ENCODE data around the gene MRPL4. TPM values are rescaled to one million over a fixed set of nuclear protein-coding genes. Genes with fewer than 3 reads are reported as not detected.

MRPL4 gene
- total RNA-seq, 1 experiment from 2014 or later: 112 TPM

DNA sequence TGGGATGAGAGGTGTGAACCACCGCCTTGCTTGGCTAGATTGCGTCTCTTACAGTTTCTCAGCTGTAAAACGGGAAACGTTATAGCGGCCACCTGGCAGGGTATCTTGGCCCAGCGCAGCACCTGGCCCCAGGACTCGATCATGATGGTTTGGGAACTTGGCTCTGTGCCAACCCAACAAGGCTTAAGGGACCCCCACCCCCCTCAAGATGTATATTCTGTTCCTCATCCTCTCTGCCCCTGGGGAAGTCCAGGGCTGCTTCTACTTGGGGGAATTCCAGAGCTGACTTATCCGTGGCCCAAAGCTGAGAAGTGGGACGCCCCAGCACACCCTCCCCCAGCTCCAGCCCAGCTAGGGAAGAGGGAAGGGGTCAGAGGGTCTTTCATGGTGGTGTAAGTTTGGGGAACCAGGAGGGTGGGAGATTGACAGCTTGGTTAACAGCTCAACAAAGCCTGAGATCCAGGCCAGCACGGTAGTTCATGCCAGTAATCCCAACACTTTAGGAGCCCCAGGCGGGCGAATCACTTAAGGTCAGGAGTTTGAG lies 19.6 kb downstream of the MRPL4 start:
- Histone ChIP-seq H3K9me3 (ENCODE audit: low read depth, low read length, poor library complexity, severe bottlenecking) (no peaks in the 10 kb centered on the region), H3K27ac (ENCODE audit: low read depth, low read length, poor library complexity, severe bottlenecking) (no peak overlapping the region), H3K4me1 (ENCODE audit: insufficient read depth, low read length, poor library complexity, severe bottlenecking) (peaks cover 6% of the 10 kb centered on the region), H3K27me3 (replicated peaks; ENCODE audit: insufficient read depth, low read depth, low read length, poor library complexity) (no peaks in the 10 kb centered on the region), H3K4me3 (ENCODE audit: low read depth, low read length, poor library complexity, severe bottlenecking) (no peak overlapping the region), H3K36me3 (ENCODE audit: insufficient read depth, low read length, poor library complexity, severe bottlenecking) (no peaks in the 10 kb centered on the region)
- CTCF ChIA-PET: interaction anchor here (0.5 to 3.1 kb wide), 5 partner anchors 8 to 119 kb away, joined by 3 to 50 read pairs (median 4); no protein-coding TSS in a partner anchor
- TF ChIP-seq EZH2 (IDR thresholded peaks at IDR 0.05; ENCODE audit: borderline replicate concordance, low read depth, low read length, poor library complexity, severe bottlenecking): no peak
- TF ChIP-seq, protein P1, sequence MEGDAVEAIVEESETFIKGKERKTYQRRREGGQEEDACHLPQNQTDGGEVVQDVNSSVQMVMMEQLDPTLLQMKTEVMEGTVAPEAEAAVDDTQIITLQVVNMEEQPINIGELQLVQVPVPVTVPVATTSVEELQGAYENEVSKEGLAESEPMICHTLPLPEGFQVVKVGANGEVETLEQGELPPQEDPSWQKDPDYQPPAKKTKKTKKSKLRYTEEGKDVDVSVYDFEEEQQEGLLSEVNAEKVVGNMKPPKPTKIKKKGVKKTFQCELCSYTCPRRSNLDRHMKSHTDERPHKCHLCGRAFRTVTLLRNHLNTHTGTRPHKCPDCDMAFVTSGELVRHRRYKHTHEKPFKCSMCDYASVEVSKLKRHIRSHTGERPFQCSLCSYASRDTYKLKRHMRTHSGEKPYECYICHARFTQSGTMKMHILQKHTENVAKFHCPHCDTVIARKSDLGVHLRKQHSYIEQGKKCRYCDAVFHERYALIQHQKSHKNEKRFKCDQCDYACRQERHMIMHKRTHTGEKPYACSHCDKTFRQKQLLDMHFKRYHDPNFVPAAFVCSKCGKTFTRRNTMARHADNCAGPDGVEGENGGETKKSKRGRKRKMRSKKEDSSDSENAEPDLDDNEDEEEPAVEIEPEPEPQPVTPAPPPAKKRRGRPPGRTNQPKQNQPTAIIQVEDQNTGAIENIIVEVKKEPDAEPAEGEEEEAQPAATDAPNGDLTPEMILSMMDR (conservative IDR thresholded peaks at IDR 0.05; ENCODE audit: low read depth, low read length): no peak
- intact Hi-C loops (cut with micrococcal nuclease; ENCODE audit: unreplicated experiment): no loop called here
- POLR2A ChIA-PET (ENCODE audit: low non-redundant PET): no interaction called here
- BruUV-seq (replicated peaks): no TSS peak
- no peak for DNase-seq (ENCODE audit: low spot score)

DNA sequence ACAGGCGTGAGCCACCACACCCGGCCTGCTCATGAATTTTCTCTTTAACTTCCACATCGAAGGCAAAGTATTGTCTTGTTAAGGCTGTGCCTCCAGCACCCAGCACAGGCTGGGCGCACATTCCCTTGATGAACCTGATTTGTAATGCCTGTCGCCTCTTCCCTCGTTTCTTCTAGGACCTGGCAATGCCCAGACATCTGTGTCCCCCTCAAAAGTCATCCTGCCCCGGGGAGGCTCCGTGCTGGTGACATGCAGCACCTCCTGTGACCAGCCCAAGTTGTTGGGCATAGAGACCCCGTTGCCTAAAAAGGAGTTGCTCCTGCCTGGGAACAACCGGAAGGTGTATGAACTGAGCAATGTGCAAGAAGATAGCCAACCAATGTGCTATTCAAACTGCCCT lies 22.6 kb downstream of the MRPL4 start:
- TF ChIP-seq EZH2 (IDR thresholded peaks at IDR 0.05; ENCODE audit: borderline replicate concordance, low read depth, low read length, poor library complexity, severe bottlenecking): no peak
- TF ChIP-seq, protein P1 (conservative IDR thresholded peaks at IDR 0.05; ENCODE audit: low read depth, low read length): no peak
- POLR2A ChIA-PET (ENCODE audit: low non-redundant PET): no interaction called here
- intact Hi-C loops (cut with micrococcal nuclease; ENCODE audit: unreplicated experiment): no loop called here
- CTCF ChIA-PET: no interaction called here
- Histone ChIP-seq H3K4me1 (ENCODE audit: insufficient read depth, low read length, poor library complexity, severe bottlenecking) (peaks cover 5% of the 10 kb centered on the region), H3K27me3 (replicated peaks; ENCODE audit: insufficient read depth, low read depth, low read length, poor library complexity) (no peaks in the 10 kb centered on the region), H3K4me3 (ENCODE audit: low read depth, low read length, poor library complexity, severe bottlenecking) (no peak overlapping the region), H3K36me3 (ENCODE audit: insufficient read depth, low read length, poor library complexity, severe bottlenecking) (no peaks in the 10 kb centered on the region), H3K9me3 (ENCODE audit: low read depth, low read length, poor library complexity, severe bottlenecking) (no peaks in the 10 kb centered on the region), H3K27ac (ENCODE audit: low read depth, low read length, poor library complexity, severe bottlenecking) (no peak overlapping the region)
- BruUV-seq (replicated peaks): no TSS peak
- no peak for DNase-seq (ENCODE audit: low spot score)

DNA sequence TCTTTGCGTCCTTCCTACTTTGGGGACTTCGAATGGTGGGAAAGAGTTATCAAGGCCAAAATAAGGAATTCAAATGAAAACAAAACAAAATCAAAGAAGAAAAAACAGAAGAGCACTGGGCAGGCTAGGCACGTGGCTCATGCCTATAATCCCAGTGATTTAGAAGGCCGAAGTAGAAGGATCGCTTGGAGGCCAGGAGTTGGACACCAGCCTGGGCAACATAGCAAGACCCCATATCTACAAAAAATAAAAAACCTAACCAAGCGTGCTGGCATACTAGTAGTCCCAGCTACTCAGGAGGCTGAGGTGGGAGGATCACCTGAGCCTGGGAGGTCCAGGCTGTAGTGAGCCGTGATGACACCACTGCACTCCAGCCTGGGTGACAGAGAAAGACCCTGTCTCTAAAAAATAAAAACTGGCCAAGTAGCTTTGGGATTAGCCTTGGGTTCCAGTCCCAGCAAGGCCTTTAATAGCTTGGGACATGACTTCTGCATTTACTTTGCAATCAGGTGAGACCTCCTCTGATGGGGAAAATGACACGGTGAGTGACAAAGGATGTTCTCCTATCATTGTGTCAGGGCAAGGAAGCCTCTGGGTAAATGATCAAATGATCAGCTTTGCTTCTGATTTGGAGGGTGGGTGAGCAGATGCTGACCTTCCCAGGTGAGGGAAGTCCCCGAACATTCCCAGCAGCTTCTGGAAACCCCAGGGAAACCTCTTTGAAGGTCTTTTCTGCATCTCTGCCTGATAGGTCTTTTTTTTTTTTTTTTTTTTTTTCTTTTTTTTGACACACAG lies 26.0 kb downstream of the MRPL4 start:
- no peaks in the 10 kb centered on the region for H3K4me1 ChIP-seq (ENCODE audit: insufficient read depth, low read length, poor library complexity, severe bottlenecking)
- no peak for TF ChIP-seq EZH2 (IDR thresholded peaks at IDR 0.05; ENCODE audit: borderline replicate concordance, low read depth, low read length, poor library complexity, severe bottlenecking)
- TF ChIP-seq, protein P1 (conservative IDR thresholded peaks at IDR 0.05; ENCODE audit: low read depth, low read length): no peak
- ChIA-PET POLR2A (ENCODE audit: low non-redundant PET) (no interaction called here), CTCF (interaction anchor here (1.4 kb wide), 1 partner anchor 111 kb away, joined by 3 read pairs; no protein-coding TSS in a partner anchor)
- DNase-seq (ENCODE audit: low spot score): no peak
- H3K4me3 ChIP-seq (ENCODE audit: low read depth, low read length, poor library complexity, severe bottlenecking): no peak overlapping the region
- intact Hi-C loops (cut with micrococcal nuclease; ENCODE audit: unreplicated experiment): no loop called here
- H3K27ac ChIP-seq (ENCODE audit: low read depth, low read length, poor library complexity, severe bottlenecking): no peak overlapping the region
- BruUV-seq (replicated peaks): no TSS peak
- no peaks in the 10 kb centered on the region for H3K9me3 ChIP-seq (ENCODE audit: low read depth, low read length, poor library complexity, severe bottlenecking)
- H3K36me3 ChIP-seq (ENCODE audit: insufficient read depth, low read length, poor library complexity, severe bottlenecking): no peaks in the 10 kb centered on the region
- no peaks in the 10 kb centered on the region for H3K27me3 ChIP-seq (replicated peaks; ENCODE audit: insufficient read depth, low read depth, low read length, poor library complexity)

Data from A673 (cell line).